GM10266 (cell line): ENCODE data around the gene TFAP2A.

Experiments
- DNase-seq: peaks from one replicate; pipeline ENCODE4 v3.0.0; 2012; ENCODE audit errors: extremely low spot score
- TF ChIP-seq, protein P1 (sequence below): IDR thresholded peaks from 2 replicates; pipeline ENCODE4 v1.5.1; 2012; ENCODE audit warnings: mild to moderate bottlenecking, low read depth; ENCODE audit not compliant: control insufficient read depth, insufficient read depth; ENCODE audit errors: missing control alignments

The TFAP2A gene

GRCh38 chr6:10416863-10417641 lies 2.2 kb upstream of the TFAP2A start:
- DNase-seq: no peak
- TF ChIP-seq, protein P1, sequence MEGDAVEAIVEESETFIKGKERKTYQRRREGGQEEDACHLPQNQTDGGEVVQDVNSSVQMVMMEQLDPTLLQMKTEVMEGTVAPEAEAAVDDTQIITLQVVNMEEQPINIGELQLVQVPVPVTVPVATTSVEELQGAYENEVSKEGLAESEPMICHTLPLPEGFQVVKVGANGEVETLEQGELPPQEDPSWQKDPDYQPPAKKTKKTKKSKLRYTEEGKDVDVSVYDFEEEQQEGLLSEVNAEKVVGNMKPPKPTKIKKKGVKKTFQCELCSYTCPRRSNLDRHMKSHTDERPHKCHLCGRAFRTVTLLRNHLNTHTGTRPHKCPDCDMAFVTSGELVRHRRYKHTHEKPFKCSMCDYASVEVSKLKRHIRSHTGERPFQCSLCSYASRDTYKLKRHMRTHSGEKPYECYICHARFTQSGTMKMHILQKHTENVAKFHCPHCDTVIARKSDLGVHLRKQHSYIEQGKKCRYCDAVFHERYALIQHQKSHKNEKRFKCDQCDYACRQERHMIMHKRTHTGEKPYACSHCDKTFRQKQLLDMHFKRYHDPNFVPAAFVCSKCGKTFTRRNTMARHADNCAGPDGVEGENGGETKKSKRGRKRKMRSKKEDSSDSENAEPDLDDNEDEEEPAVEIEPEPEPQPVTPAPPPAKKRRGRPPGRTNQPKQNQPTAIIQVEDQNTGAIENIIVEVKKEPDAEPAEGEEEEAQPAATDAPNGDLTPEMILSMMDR: no peak

DNA sequence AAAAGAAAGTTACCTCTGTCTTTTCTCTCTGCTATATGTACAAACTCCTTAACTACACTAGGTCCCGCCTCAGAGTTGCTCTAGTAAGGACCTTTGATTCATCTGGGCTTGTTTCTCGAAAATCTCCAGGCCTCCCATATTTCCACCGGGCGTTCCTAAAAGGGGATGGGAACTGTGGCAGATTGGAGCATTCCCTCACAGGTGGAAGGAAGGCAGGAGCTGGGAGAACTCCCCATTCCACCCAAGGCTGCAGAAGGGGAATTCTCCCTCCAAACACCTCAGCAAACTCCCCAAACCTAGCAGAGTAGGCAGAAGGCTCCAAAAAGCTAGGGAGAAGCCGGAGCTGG lies 1.6 kb upstream of the TFAP2A start:
- no peak for DNase-seq
- TF ChIP-seq, protein P1: no peak

DNA sequence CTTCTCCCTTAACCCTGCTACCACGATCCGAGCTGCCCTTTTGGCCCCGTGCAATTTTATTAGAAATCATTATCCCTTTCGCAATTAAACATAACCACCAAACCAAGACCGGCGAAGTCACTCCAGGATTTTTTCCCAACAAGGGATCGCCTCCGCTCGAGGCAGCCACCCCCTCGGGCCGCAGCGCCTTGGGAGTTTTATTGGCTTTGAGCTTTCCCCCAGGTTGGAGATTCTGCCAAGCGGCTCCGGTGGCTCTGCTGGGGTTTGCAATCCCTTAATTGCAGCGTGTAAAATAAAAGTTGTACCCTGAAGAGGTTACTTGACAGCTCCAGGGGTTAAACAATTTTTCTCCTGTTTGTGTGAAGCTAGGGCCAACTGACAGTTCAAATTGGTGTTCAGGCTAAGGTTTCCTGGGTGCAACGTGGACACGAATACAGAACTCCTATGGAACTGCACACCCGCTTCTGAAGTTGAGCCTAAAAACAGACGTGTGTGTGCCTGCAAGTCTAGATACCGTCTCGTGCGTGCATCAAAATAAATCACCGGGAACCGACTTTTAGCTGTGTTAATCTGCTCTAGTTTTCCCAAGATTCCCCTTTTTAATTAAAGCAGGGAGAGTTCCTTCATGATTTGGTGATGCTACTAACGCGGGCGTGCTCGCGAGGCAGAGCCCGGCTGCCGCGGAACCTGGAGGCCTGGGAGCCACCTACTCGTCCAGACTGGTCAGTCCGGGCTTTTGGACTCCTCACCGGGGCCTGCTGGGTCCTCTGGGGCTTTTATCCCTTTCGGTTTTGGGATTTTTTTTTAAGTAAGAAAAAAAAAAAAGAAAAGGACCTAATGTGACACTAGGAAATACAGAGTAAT lies 975 bp upstream of the TFAP2A start:
- TF ChIP-seq, protein P1: no peak

GRCh38 chr6:10413850-10414738 lies 780 bp downstream of the TFAP2A start:
- TF ChIP-seq, protein P1: no peak
- DNase-seq: no peak

More for the DNA sequence above, 975 bp upstream of the TFAP2A start:
- no peak for DNase-seq

DNA sequence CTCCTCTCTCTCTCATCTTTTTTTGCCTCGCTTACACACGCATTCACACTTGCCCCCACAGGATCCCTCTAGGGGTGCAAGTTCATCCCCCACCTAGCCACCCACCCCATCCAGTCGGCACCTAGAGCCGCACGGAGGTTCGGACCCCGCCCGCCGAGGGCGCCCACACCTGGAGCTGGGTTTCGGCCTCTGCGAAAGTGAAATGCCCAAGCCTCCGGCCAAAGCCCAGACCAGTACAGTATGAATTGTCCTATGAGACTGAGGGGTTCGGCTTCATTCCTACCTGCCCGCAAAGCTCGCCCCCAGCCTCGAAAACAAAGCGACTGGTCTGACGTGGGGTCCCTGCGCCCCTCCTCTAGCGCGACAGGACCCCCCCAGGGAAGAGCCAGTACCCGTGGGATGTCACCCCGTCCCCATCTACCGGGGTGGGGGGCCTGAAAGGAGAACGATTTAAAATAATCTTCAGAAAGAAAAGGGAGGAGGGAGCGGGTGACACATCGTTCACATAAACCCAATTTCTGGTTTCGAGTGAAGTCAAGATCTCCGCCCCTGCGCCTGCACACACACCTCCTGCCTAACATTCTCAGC lies 1.5 kb downstream of the TFAP2A start:
- DNase-seq: no peak
- TF ChIP-seq, protein P1: no peak

- TF ChIP-seq, protein P1: no peak
- DNase-seq: no peak
These were observed 2.2 kb downstream of the TFAP2A start for GRCh38 chr6:10412461-10413261.
